UCSD-AML1 (cell line): ENCODE data around the gene GAL3ST2.
"Not testable (repeated sequence)": the region's sequence is repeated elsewhere in the genome, so short reads cannot be mapped to it uniquely, and the experiment has no call there.

Source experiments
- DNase-seq: peaks from one replicate; lab custom pipeline; 2025; ENCODE audit not compliant: unreplicated experiment; lab: John Stamatoyannopoulos, UW

The GAL3ST2 gene

GRCh38 chr2:241767464-241768250, 9.0 kb upstream of the GAL3ST2 start:
- DNase-seq, result no peak

- DNase-seq, result no peak
These were observed 8.3 kb upstream of the GAL3ST2 start for GRCh38 chr2:241768251-241768711.

GRCh38 chr2:241768850-241769249, 7.8 kb upstream of the GAL3ST2 start:
- DNase-seq, result no peak

- DNase-seq, result no peak
These were observed 6.8 kb upstream of the GAL3ST2 start for GRCh38 chr2:241769819-241770184.

GRCh38 chr2:241770185-241770935, 6.3 kb upstream of the GAL3ST2 start:
- DNase-seq, result no peak

GRCh38 chr2:241770936-241771285, 5.7 kb upstream of the GAL3ST2 start:
- no peak for DNase-seq

GRCh38 chr2:241771286-241772062, 5.1 kb upstream of the GAL3ST2 start:
- no peak for DNase-seq

GRCh38 chr2:241772063-241772499, 4.5 kb upstream of the GAL3ST2 start:
- DNase-seq, result no peak

GRCh38 chr2:241773511-241774418, 2.9 kb upstream of the GAL3ST2 start:
- no peak for DNase-seq

- no peak for DNase-seq
These were observed 2.0 kb upstream of the GAL3ST2 start for GRCh38 chr2:241774419-241775222.

GRCh38 chr2:241775223-241776177, 1.1 kb upstream of the GAL3ST2 start:
- DNase-seq, result no peak

GRCh38 chr2:241777170-241777685, 606 bp downstream of the GAL3ST2 start:
- no peak for DNase-seq

GRCh38 chr2:241777686-241778627, 1.3 kb downstream of the GAL3ST2 start:
- peak; percentile 52 for DNase-seq

- no peak for DNase-seq
These were observed 4.4 kb downstream of the GAL3ST2 start for GRCh38 chr2:241780939-241781569.

- DNase-seq, result not testable (repeated sequence)
These were observed 5.4 kb downstream of the GAL3ST2 start for GRCh38 chr2:241782053-241782452.

- DNase-seq, result no peak
These were observed 11.5 kb downstream of the GAL3ST2 start for GRCh38 chr2:241788135-241788534.

GRCh38 chr2:241788572-241788971, 11.9 kb downstream of the GAL3ST2 start:
- DNase-seq, result no peak
